SK-N-SH treated with all-trans-retinoic acid at 6 μM for 48 hours (cell line): ENCODE results near the gene ITIH5.

Experiments
- CREB5 ChIP-seq: fragments of 250-450 bp; sonication (Bioruptor Pico); IDR thresholded peaks from 2 replicates; pipeline ENCODE4 v1.5.1; 2020; ENCODE audit warnings: low read depth, mild to moderate bottlenecking, moderate library complexity
- CSRNP3 ChIP-seq: fragments of 250-450 bp; sonication (Bioruptor Pico); IDR thresholded peaks from 2 replicates; pipeline ENCODE4 v1.5.1; 2021; ENCODE audit warnings: mild to moderate bottlenecking, moderate library complexity
- ZFP3 ChIP-seq: fragments of 250-450 bp; sonication (Bioruptor Pico); IDR thresholded peaks from 2 replicates; pipeline ENCODE4 v1.5.0; 2020; ENCODE audit warnings: mild to moderate bottlenecking, moderate library complexity
- ZFP30 ChIP-seq: fragments of 450-650 bp; formaldehyde crosslinking; IDR thresholded peaks from 2 replicates; pipeline ENCODE4 v1.5.0; 2022; ENCODE audit warnings: mild to moderate bottlenecking, moderate library complexity

GRCh38 chr10:7605565-7606295, 61.0 kb downstream of the ITIH5 start:
- TF ChIP-seq ZFP3 (CRISPR knock-in tag): peak; percentile 72; the same call in 1 of the 2 replicates
- TF ChIP-seq CREB5 (CRISPR knock-in tag): no peak
- TF ChIP-seq CSRNP3 (CRISPR knock-in tag): no peak
- TF ChIP-seq ZFP30: no peak
